ENCODE results near the gene SMDT1. TPM values are rescaled to one million over a fixed set of nuclear protein-coding genes. Genes with fewer than 3 reads are reported as not detected.

The SMDT1 gene
- total and polyA plus RNA-seq, 4 donors, result 34.7 to 167 (median 100) TPM

DNA sequence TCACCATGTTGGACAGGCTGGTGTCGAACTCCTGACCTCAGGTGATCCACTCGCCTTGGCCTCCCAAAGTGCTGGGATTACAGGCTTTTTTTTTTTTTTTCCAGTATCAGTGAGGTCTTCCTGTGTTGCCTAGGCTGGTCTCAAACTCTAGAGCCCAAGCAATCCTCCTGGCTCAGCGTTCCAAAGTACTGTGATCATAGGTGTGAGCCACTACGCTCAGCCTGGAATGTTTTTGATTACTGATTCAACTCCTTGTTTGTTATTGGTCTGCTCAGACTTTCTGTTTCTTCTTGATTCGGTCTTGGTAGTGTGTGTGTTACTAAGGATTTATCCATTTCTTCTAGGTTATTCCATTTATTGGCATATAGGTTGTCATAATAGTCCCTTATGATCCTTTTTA lies 40.2 kb upstream of the SMDT1 start:
- TF ChIP-seq, protein P1, sequence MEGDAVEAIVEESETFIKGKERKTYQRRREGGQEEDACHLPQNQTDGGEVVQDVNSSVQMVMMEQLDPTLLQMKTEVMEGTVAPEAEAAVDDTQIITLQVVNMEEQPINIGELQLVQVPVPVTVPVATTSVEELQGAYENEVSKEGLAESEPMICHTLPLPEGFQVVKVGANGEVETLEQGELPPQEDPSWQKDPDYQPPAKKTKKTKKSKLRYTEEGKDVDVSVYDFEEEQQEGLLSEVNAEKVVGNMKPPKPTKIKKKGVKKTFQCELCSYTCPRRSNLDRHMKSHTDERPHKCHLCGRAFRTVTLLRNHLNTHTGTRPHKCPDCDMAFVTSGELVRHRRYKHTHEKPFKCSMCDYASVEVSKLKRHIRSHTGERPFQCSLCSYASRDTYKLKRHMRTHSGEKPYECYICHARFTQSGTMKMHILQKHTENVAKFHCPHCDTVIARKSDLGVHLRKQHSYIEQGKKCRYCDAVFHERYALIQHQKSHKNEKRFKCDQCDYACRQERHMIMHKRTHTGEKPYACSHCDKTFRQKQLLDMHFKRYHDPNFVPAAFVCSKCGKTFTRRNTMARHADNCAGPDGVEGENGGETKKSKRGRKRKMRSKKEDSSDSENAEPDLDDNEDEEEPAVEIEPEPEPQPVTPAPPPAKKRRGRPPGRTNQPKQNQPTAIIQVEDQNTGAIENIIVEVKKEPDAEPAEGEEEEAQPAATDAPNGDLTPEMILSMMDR (IDR thresholded peaks at IDR 0.05; ENCODE audit: control extremely low read depth, extremely low read depth), result no peak
- H3K9me3 ChIP-seq (ENCODE audit: control insufficient read depth in 4 of 4, insufficient read depth in 3 of 4, low read length in 3 of 4), result peaks cover 0 to 4% (median 0%) of the 10 kb centered on the region in 4 donors
- H3K4me3 ChIP-seq, result no peak overlapping the region
- H3K9ac ChIP-seq (ENCODE audit: insufficient read depth in 1 of 2, low read length in 2 of 2), result no peak overlapping the region
- 97% methylated on average over 5 of the region's 5 CpGs for WGBS, 2 donors
- H3K4me1 ChIP-seq (ENCODE audit: control insufficient read depth in 5 of 5, insufficient read depth in 5 of 5, low read length in 5 of 5), result no peaks in the 10 kb centered on the region
- DNase-seq, result no peak
- H3K27me3 ChIP-seq (ENCODE audit: control insufficient read depth in 3 of 3, insufficient read depth in 3 of 3, low read length in 2 of 3), result no peaks in the 10 kb centered on the region
- H3K36me3 ChIP-seq (ENCODE audit: control insufficient read depth in 4 of 4, insufficient read depth in 4 of 4, low read length in 4 of 4), result no peaks in the 10 kb centered on the region
- no peak for ATAC-seq (ENCODE audit: insufficient read depth, low FRiP score)
- no peak overlapping the region for H3K27ac ChIP-seq (ENCODE audit: low read depth in 1 of 2, low read length in 1 of 2)

DNA sequence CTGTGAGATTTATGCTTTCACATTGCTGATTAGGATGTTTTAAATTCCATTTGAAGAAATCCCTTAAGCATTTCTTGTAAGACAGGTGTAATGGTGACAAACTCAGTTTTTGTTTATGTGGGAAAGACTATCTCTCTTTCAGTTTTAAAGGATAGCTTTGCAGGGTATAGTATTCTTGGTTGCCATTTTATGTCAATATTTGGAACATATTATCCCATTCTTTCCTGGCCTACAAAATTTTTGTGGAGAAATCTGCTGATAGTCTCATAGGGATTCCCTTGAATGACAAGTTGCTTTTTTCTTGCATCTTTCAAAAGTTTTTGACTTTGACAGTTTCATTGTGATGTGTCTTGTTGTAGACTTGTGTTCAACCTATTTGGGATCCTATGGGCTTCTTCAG lies 37.7 kb upstream of the SMDT1 start:
- DNase-seq, result no peak
- Histone ChIP-seq H3K27ac (ENCODE audit: low read depth in 1 of 2, low read length in 1 of 2) (no peak overlapping the region), H3K4me3 (no peak overlapping the region), H3K36me3 (ENCODE audit: control insufficient read depth in 4 of 4, insufficient read depth in 4 of 4, low read length in 4 of 4) (no peaks in the 10 kb centered on the region), H3K4me1 (ENCODE audit: control insufficient read depth in 5 of 5, insufficient read depth in 5 of 5, low read length in 5 of 5) (no peaks in the 10 kb centered on the region), H3K9me3 (ENCODE audit: control insufficient read depth in 4 of 4, insufficient read depth in 3 of 4, low read length in 3 of 4) (peaks cover 0 to 4% (median 0%) of the 10 kb centered on the region in 4 donors), H3K9ac (ENCODE audit: insufficient read depth in 1 of 2, low read length in 2 of 2) (no peak overlapping the region), H3K27me3 (ENCODE audit: control insufficient read depth in 3 of 3, insufficient read depth in 3 of 3, low read length in 2 of 3) (no peaks in the 10 kb centered on the region)
- no peak for ATAC-seq (ENCODE audit: insufficient read depth, low FRiP score)
- TF ChIP-seq, protein P1 (IDR thresholded peaks at IDR 0.05; ENCODE audit: control extremely low read depth, extremely low read depth), result no peak

DNA sequence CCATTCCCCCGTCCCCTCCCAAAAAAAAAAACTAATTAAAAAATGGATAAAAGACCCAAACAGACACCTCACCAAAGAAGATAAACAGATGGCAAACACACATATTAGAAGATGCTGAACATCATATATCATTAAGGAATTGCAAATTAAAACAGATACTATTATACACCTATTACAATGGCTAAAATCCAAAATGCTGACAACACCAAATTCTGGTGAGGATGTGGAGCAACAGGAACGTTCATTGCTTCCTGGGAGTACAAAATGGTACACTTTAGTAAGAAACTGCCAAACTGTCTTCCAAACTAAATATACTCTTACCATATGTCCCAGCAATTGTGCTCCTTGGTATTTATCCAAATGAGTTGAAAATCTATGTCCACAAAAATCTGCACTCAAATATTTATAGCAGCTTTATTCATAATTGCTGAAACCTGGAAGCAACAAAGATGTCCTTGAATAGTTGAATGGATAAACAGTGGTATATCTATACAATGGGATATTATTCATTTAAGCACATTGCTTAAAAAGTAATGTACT lies 28.8 kb upstream of the SMDT1 start:
- no peaks in the 10 kb centered on the region for H3K9me3 ChIP-seq (ENCODE audit: control insufficient read depth in 4 of 4, insufficient read depth in 3 of 4, low read length in 3 of 4)
- TF ChIP-seq, protein P1 (IDR thresholded peaks at IDR 0.05; ENCODE audit: control extremely low read depth, extremely low read depth), result no peak
- ATAC-seq (ENCODE audit: insufficient read depth, low FRiP score) (no peak), DNase-seq (no peak)
- H3K27ac ChIP-seq (ENCODE audit: low read depth in 1 of 2, low read length in 1 of 2), result no peak overlapping the region
- no peaks in the 10 kb centered on the region for H3K27me3 ChIP-seq (ENCODE audit: control insufficient read depth in 3 of 3, insufficient read depth in 3 of 3, low read length in 2 of 3)
- H3K4me3 ChIP-seq, result no peak overlapping the region
- no peak overlapping the region for H3K9ac ChIP-seq (ENCODE audit: insufficient read depth in 1 of 2, low read length in 2 of 2)
- 59 to 76% methylated on average over 2 of the region's 2 CpGs for WGBS, 2 donors
- no peaks in the 10 kb centered on the region for H3K4me1 ChIP-seq (ENCODE audit: control insufficient read depth in 5 of 5, insufficient read depth in 5 of 5, low read length in 5 of 5)
- H3K36me3 ChIP-seq (ENCODE audit: control insufficient read depth in 4 of 4, insufficient read depth in 4 of 4, low read length in 4 of 4), result no peaks in the 10 kb centered on the region

DNA sequence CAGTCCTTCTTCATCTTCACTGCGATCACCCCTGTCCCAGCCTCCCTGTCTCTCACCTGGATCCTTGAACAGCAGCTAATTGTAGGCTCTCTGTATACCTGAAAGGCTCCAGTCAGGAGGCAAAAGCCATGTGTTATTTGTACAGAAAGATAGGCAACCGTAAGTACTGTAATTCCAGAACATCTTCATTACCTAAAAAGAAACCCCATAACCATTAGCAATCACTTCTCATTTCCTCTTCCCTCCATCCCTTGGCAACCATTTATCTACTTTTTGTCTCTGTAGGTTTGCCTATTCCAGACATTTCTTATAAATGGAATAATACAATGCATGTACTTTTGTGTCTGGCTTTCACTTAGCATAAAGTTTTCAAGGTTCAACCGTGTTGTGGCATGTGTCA lies 26.7 kb upstream of the SMDT1 start:
- H3K27me3 ChIP-seq (ENCODE audit: control insufficient read depth in 3 of 3, insufficient read depth in 3 of 3, low read length in 2 of 3), result no peaks in the 10 kb centered on the region
- H3K9ac ChIP-seq (ENCODE audit: insufficient read depth in 1 of 2, low read length in 2 of 2), result no peak overlapping the region
- WGBS, 2 donors, result 85 to 89% methylated on average over 3 of the region's 3 CpGs
- TF ChIP-seq, protein P1 (IDR thresholded peaks at IDR 0.05; ENCODE audit: control extremely low read depth, extremely low read depth), result no peak
- no peaks in the 10 kb centered on the region for H3K4me1 ChIP-seq (ENCODE audit: control insufficient read depth in 5 of 5, insufficient read depth in 5 of 5, low read length in 5 of 5)
- H3K4me3 ChIP-seq, result no peak overlapping the region
- no peak overlapping the region for H3K27ac ChIP-seq (ENCODE audit: low read depth in 1 of 2, low read length in 1 of 2)
- no peaks in the 10 kb centered on the region for H3K9me3 ChIP-seq (ENCODE audit: control insufficient read depth in 4 of 4, insufficient read depth in 3 of 4, low read length in 3 of 4)
- ATAC-seq (ENCODE audit: insufficient read depth, low FRiP score), result no peak
- DNase-seq, result no peak
- no peaks in the 10 kb centered on the region for H3K36me3 ChIP-seq (ENCODE audit: control insufficient read depth in 4 of 4, insufficient read depth in 4 of 4, low read length in 4 of 4)
